ENCODE measurements around the gene FBXW2. TPM values are rescaled to one million over a fixed set of nuclear protein-coding genes. Genes with fewer than 3 reads are reported as not detected.

Gene FBXW2
- total RNA-seq, 6 experiments from 2014 or later, result 61.5 to 73.9 (median 67.7) TPM

DNA sequence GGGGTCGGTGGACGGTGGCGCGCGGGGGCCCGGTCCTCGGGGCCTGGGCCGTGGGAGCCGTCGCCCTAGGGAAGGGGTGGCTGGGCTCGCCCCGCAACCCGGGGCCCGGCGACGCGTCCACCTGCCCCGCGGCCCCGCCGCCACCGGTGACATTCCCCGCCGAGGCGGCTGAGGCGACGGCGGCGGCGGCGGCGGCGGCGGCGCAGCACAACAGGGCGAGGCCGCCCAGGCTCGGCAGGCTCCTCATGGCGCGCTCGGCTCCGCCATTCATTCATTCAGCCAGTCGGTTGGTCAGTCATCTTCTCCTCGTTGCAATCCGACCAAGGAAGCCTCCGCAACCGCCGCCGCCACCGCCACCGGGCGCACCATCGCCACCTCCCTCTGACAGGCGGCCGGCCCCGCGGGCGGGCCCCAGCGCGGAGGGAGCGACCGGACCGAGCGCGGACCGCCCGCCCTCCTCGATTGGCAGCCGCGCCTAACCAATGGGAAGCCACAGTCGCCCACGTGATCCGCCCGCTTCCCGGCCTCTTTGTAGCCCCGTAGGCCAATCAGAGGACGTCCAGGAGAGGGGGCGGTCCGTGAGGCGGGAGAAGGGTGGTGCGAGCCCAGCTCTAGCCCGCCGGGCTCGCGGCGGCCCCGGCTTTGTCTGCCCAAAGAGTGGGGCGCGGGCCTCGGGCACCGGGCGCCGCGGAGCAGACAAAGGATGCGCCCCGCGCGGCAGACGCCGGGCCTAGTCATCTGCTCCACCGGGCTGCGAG lies 78.9 kb downstream of the FBXW2 start, which contains the start of gene MEGF9:
Gene MEGF9, minus strand, starts transcription at position 383 of the 758 bp plus-strand sequence. Its CDS starts 112 bp downstream, at position 271.
- 0 out of 2 replicates have a peak, but pooled peaks have one; percentile 22 for TF ChIP-seq CTCF (IDR thresholded peaks at IDR 0.05)
- Mint-ChIP-seq H3K36me3 (ENCODE audit: low read depth) (0 out of 2 replicates have a peak, but pooled peaks cover 2% of the 10 kb centered on the region), H3K4me3 (peak within 1 kb of the TSS; percentile 88), H3K4me1 (ENCODE audit: low read depth) (peaks cover 49% of the 10 kb centered on the region), H3K27ac (peak within 1 kb of the TSS; percentile 44), H3K9me3 (no peaks in the 10 kb centered on the region), H3K27me3 (ENCODE audit: insufficient read depth) (no peaks in the 10 kb centered on the region; the same call in none of the 2 replicates)
- peak; percentile 97 for DNase-seq

- Mint-ChIP-seq H3K36me3 (ENCODE audit: low read depth) (peaks cover 6% of the 10 kb centered on the region; the same call in 1 of the 2 replicates), H3K27ac (peak overlapping the region; percentile 20; the same call in 1 of the 2 replicates), H3K9me3 (no peaks in the 10 kb centered on the region), H3K4me3 (peak overlapping the region; percentile 88), H3K4me1 (ENCODE audit: low read depth) (peaks cover 57% of the 10 kb centered on the region), H3K27me3 (ENCODE audit: insufficient read depth) (no peaks in the 10 kb centered on the region; the same call in 1 of the 2 replicates)
- TF ChIP-seq CTCF (IDR thresholded peaks at IDR 0.05), result peak; percentile 29; the same call in 1 of the 2 replicates
- DNase-seq, result no peak
Measured at GRCh38 chr9:120713257-120714087, 79.7 kb downstream of the FBXW2 start.

DNA sequence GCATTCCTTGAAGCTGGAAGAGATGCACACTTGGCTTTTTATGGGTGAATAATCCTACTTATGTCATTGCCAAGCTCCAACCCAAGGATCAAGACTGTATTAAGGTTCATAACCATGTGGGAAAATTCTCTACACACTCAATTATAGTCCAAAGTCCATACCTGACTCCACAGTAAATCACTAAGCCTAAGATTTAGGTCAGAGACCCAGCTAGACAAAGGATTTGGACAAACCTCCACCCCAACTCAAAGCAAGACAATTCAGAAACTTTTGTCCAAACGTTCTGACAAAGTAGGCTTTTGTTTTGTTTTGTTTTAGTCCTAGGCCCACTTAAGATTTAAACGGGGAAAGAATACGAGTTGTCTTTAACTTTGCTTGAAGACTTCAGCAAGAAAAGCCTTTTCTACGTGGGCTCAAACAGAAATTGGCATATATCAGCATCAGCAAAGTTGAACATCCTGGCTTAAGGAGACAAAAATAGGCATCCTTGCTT lies 80.6 kb downstream of the FBXW2 start:
- Mint-ChIP-seq H3K36me3 (ENCODE audit: low read depth) (peaks cover 6% of the 10 kb centered on the region; the same call in 1 of the 2 replicates), H3K4me1 (ENCODE audit: low read depth) (peaks cover 60% of the 10 kb centered on the region), H3K27me3 (ENCODE audit: insufficient read depth) (no peaks in the 10 kb centered on the region; the same call in 1 of the 2 replicates), H3K27ac (peak overlapping the region; percentile 20; the same call in 1 of the 2 replicates), H3K9me3 (no peaks in the 10 kb centered on the region), H3K4me3 (peak overlapping the region; percentile 88)
- no peak for DNase-seq
- no peak for TF ChIP-seq CTCF (IDR thresholded peaks at IDR 0.05)

GRCh38 chr9:120711841-120712538 lies 81.2 kb downstream of the FBXW2 start:
- DNase-seq, result no peak
- TF ChIP-seq CTCF (IDR thresholded peaks at IDR 0.05), result no peak
- Mint-ChIP-seq H3K9me3 (no peaks in the 10 kb centered on the region), H3K4me3 (peak overlapping the region; percentile 88; the same call in 1 of the 2 replicates), H3K27me3 (ENCODE audit: insufficient read depth) (no peaks in the 10 kb centered on the region; the same call in 1 of the 2 replicates), H3K27ac (no peak overlapping the region), H3K36me3 (ENCODE audit: low read depth) (peaks cover 6% of the 10 kb centered on the region; the same call in 1 of the 2 replicates), H3K4me1 (ENCODE audit: low read depth) (peaks cover 66% of the 10 kb centered on the region)

- Mint-ChIP-seq H3K36me3 (ENCODE audit: low read depth) (peaks cover 6% of the 10 kb centered on the region; the same call in 1 of the 2 replicates), H3K9me3 (no peaks in the 10 kb centered on the region), H3K27ac (no peak overlapping the region), H3K4me3 (no peak overlapping the region; the same call in 1 of the 2 replicates), H3K4me1 (ENCODE audit: low read depth) (peaks cover 70% of the 10 kb centered on the region), H3K27me3 (ENCODE audit: insufficient read depth) (no peaks in the 10 kb centered on the region; the same call in 1 of the 2 replicates)
- TF ChIP-seq CTCF (IDR thresholded peaks at IDR 0.05), result peak; percentile 33
- DNase-seq, result no peak
Measured at GRCh38 chr9:120711354-120711753, 81.9 kb downstream of the FBXW2 start.
